ENCODE data around the gene NOTO.

The NOTO gene

GRCh38 chr2:73202156-73203054 is at the start of gene NOTO:
Gene NOTO (plus strand): TSS chr2:73202574. CDS start chr2:73202667, 93 bp downstream.
- Histone ChIP-seq H3K4me1 (ENCODE audit: low read length) (no peaks in the 10 kb centered on the region), H2AFZ (ENCODE audit: low read length) (no peak within 1 kb of the TSS), H3K79me2 (ENCODE audit: low read length) (no peaks in the 10 kb centered on the region), H3K9me2 (replicated peaks; ENCODE audit: insufficient read depth, low read length) (no peaks in the 10 kb centered on the region), H3K9ac (ENCODE audit: low read length) (no peak within 1 kb of the TSS), H3K4me2 (ENCODE audit: low read depth, low read length) (no peak within 1 kb of the TSS), H3K9me3 (replicated peaks; ENCODE audit: insufficient read depth, low read length) (no peaks in the 10 kb centered on the region), H3K27me3 (replicated peaks; ENCODE audit: insufficient read depth, low read length) (peaks cover 2% of the 10 kb centered on the region; the same call in 1 of the 2 replicates), H4K20me1 (ENCODE audit: insufficient read depth, low read length) (no peaks in the 10 kb centered on the region), H3K27ac (ENCODE audit: low read length) (no peak within 1 kb of the TSS), H3K36me3 (replicated peaks; ENCODE audit: insufficient read depth, low read length) (no peaks in the 10 kb centered on the region), H3K4me3 (ENCODE audit: low read length) (no peak within 1 kb of the TSS), H3F3A (ENCODE audit: insufficient read depth, low read length) (no peaks in the 10 kb centered on the region)
- DNase-seq: no peak
- TF ChIP-seq EZH2phosphoT487 (IDR thresholded peaks at IDR 0.05; ENCODE audit: low read length) (no peak), EZH2 (optimal IDR thresholded peaks at IDR 0.05; ENCODE audit: low read depth, low read length) (no peak), CTCF (IDR thresholded peaks at IDR 0.05; ENCODE audit: low read length) (no peak)

GRCh38 chr2:73156539-73157124 is 45.7 kb upstream of the NOTO start:
- no peak overlapping the region for H3K9ac ChIP-seq (ENCODE audit: low read length)
- H3K79me2 ChIP-seq (ENCODE audit: low read length): no peaks in the 10 kb centered on the region
- no peaks in the 10 kb centered on the region for H3K27me3 ChIP-seq (replicated peaks; ENCODE audit: insufficient read depth, low read length)
- TF ChIP-seq EZH2 (optimal IDR thresholded peaks at IDR 0.05; ENCODE audit: low read depth, low read length) (no peak), CTCF (IDR thresholded peaks at IDR 0.05; ENCODE audit: low read length) (peak; percentile 71)
- H2AFZ ChIP-seq (ENCODE audit: low read length): peak overlapping the region; percentile 31; the same call in 1 of the 2 replicates
- H3K4me1 ChIP-seq (ENCODE audit: low read length): no peaks in the 10 kb centered on the region
- H3K4me3 ChIP-seq (ENCODE audit: low read length): no peak overlapping the region
- H3K36me3 ChIP-seq (replicated peaks; ENCODE audit: insufficient read depth, low read length): no peaks in the 10 kb centered on the region
- H3F3A ChIP-seq (ENCODE audit: insufficient read depth, low read length): no peaks in the 10 kb centered on the region
- H3K4me2 ChIP-seq (ENCODE audit: low read depth, low read length): no peak overlapping the region
- H3K27ac ChIP-seq (ENCODE audit: low read length): no peak overlapping the region
- no peaks in the 10 kb centered on the region for H4K20me1 ChIP-seq (ENCODE audit: insufficient read depth, low read length)
- no peaks in the 10 kb centered on the region for H3K9me3 ChIP-seq (replicated peaks; ENCODE audit: insufficient read depth, low read length)
- DNase-seq: peak; percentile 31
- no peaks in the 10 kb centered on the region for H3K9me2 ChIP-seq (replicated peaks; ENCODE audit: insufficient read depth, low read length)

GRCh38 chr2:73162856-73163391 is 39.5 kb upstream of the NOTO start:
- no peak overlapping the region for H2AFZ ChIP-seq (ENCODE audit: low read length)
- H3K27me3 ChIP-seq (replicated peaks; ENCODE audit: insufficient read depth, low read length): no peaks in the 10 kb centered on the region
- H3K4me2 ChIP-seq (ENCODE audit: low read depth, low read length): no peak overlapping the region
- H3K9me3 ChIP-seq (replicated peaks; ENCODE audit: insufficient read depth, low read length): no peaks in the 10 kb centered on the region
- TF ChIP-seq CTCF (IDR thresholded peaks at IDR 0.05; ENCODE audit: low read length): no peak
- TF ChIP-seq EZH2phosphoT487 (IDR thresholded peaks at IDR 0.05; ENCODE audit: low read length): no peak
- no peak for TF ChIP-seq EZH2 (optimal IDR thresholded peaks at IDR 0.05; ENCODE audit: low read depth, low read length)
- no peak for DNase-seq
- no peaks in the 10 kb centered on the region for H3K9me2 ChIP-seq (replicated peaks; ENCODE audit: insufficient read depth, low read length)
- no peaks in the 10 kb centered on the region for H4K20me1 ChIP-seq (ENCODE audit: insufficient read depth, low read length)
- H3K27ac ChIP-seq (ENCODE audit: low read length): no peak overlapping the region
- no peaks in the 10 kb centered on the region for H3K4me1 ChIP-seq (ENCODE audit: low read length)
- no peaks in the 10 kb centered on the region for H3F3A ChIP-seq (ENCODE audit: insufficient read depth, low read length)
- H3K36me3 ChIP-seq (replicated peaks; ENCODE audit: insufficient read depth, low read length): no peaks in the 10 kb centered on the region
- H3K9ac ChIP-seq (ENCODE audit: low read length): no peak overlapping the region
- no peaks in the 10 kb centered on the region for H3K79me2 ChIP-seq (ENCODE audit: low read length)
- no peak overlapping the region for H3K4me3 ChIP-seq (ENCODE audit: low read length)

Data from MM.1S (cell line).